ENCODE measurements around the gene DCTPP1. TPM values are rescaled to one million over a fixed set of nuclear protein-coding genes. Genes with fewer than 3 reads are reported as not detected.

The DCTPP1 gene
- total and polyA plus RNA-seq, 2 of the 13 experiments (the other 11 are each of a cell fraction or from before 2014, with no cell fraction given) = 54.8 to 74.4 TPM

GRCh38 chr16:30395155-30395991, 34.5 kb downstream of the DCTPP1 start, which contains the start of gene ZNF48 (continued):
- TF ChIP-seq MAFF (IDR thresholded peaks at IDR 0.05; ENCODE audit: low read depth, low read length) (no peak), AHR (CRISPR knock-in tag; IDR thresholded peaks at IDR 0.05) (no peak), ZNF441 (CRISPR knock-in tag; IDR thresholded peaks at IDR 0.05; ENCODE audit: borderline replicate concordance) (peak; percentile 76; the same call in 1 of the 2 replicates), ELF4 (CRISPR knock-in tag; IDR thresholded peaks at IDR 0.05; ENCODE audit: borderline replicate concordance) (no peak), ARNT2 (CRISPR knock-in tag; IDR thresholded peaks at IDR 0.05; ENCODE audit: low read depth) (peak; percentile 87), KLF15 (CRISPR knock-in tag; IDR thresholded peaks at IDR 0.05; ENCODE audit: borderline replicate concordance) (no peak), IKZF1 (IDR thresholded peaks at IDR 0.05) (no peak), NPAS2 (CRISPR knock-in tag; IDR thresholded peaks at IDR 0.05; ENCODE audit: borderline replicate concordance) (no peak), SYNCRIP (IDR thresholded peaks at IDR 0.05; ENCODE audit: insufficient read depth, low read depth, low read length) (no peak), ZNF564 (CRISPR knock-in tag; IDR thresholded peaks at IDR 0.05) (no peak; the same call in 1 of the 2 replicates), ZNF570 (CRISPR knock-in tag; IDR thresholded peaks at IDR 0.05; ENCODE audit: borderline replicate concordance) (no peak), GPBP1L1 (CRISPR knock-in tag; IDR thresholded peaks at IDR 0.05) (no peak), ETV6 (CRISPR knock-in tag; conservative IDR thresholded peaks at IDR 0.05) (no peak; the same call in 1 of the 2 replicates), ZC3H13 (CRISPR knock-in tag; IDR thresholded peaks at IDR 0.05) (no peak), SUZ12 (IDR thresholded peaks at IDR 0.05; ENCODE audit: low read depth, low read length) (no peak), POLR2G (IDR thresholded peaks at IDR 0.05; ENCODE audit: low read depth, low read length) (peak; percentile 70), ZNF781 (CRISPR knock-in tag; IDR thresholded peaks at IDR 0.05; ENCODE audit: borderline replicate concordance, not compliant biosample characterization) (no peak), CSRNP1 (CRISPR knock-in tag; IDR thresholded peaks at IDR 0.05) (peak; percentile 18; the same call in 1 of the 2 replicates), ZNF17 (CRISPR knock-in tag; IDR thresholded peaks at IDR 0.05) (no peak), ZNF235 (CRISPR knock-in tag; IDR thresholded peaks at IDR 0.05; ENCODE audit: borderline replicate concordance) (no peak)
- TF ChIP-seq, protein P1, sequence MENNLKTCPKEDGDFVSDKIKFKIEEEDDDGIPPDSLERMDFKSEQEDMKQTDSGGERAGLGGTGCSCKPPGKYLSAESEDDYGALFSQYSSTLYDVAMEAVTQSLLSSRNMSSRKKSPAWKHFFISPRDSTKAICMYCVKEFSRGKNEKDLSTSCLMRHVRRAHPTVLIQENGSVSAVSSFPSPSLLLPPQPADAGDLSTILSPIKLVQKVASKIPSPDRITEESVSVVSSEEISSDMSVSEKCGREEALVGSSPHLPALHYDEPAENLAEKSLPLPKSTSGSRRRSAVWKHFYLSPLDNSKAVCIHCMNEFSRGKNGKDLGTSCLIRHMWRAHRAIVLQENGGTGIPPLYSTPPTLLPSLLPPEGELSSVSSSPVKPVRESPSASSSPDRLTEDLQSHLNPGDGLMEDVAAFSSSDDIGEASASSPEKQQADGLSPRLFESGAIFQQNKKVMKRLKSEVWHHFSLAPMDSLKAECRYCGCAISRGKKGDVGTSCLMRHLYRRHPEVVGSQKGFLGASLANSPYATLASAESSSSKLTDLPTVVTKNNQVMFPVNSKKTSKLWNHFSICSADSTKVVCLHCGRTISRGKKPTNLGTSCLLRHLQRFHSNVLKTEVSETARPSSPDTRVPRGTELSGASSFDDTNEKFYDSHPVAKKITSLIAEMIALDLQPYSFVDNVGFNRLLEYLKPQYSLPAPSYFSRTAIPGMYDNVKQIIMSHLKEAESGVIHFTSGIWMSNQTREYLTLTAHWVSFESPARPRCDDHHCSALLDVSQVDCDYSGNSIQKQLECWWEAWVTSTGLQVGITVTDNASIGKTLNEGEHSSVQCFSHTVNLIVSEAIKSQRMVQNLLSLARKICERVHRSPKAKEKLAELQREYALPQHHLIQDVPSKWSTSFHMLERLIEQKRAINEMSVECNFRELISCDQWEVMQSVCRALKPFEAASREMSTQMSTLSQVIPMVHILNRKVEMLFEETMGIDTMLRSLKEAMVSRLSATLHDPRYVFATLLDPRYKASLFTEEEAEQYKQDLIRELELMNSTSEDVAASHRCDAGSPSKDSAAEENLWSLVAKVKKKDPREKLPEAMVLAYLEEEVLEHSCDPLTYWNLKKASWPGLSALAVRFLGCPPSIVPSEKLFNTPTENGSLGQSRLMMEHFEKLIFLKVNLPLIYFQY (CRISPR knock-in tag; IDR thresholded peaks at IDR 0.05; ENCODE audit: borderline replicate concordance) = peak; percentile 90

All from HepG2 (cell line).